ENCODE measurements around the gene ATP11A. TPM values are rescaled to one million over a fixed set of nuclear protein-coding genes. Genes with fewer than 3 reads are reported as not detected.

The ATP11A gene
- total RNA-seq, 1 donor from 2014 or later = 70.9 TPM

GRCh38 chr13:112877539-112877938, 187.7 kb downstream of the ATP11A start:
- Mint-ChIP-seq H3K4me1 (ENCODE audit: unreplicated experiment) (peaks cover 6% of the 10 kb centered on the region), H3K27me3 (no peaks in the 10 kb centered on the region), H3K27ac (no peak overlapping the region), H3K9me3 (no peaks in the 10 kb centered on the region), H3K36me3 (peaks cover 8% of the 10 kb centered on the region), H3K4me3 (no peak overlapping the region)
- no peak for DNase-seq (ENCODE audit: extremely low spot score, unreplicated experiment)
- no peak for TF ChIP-seq CTCF (conservative IDR thresholded peaks at IDR 0.05)

DNA sequence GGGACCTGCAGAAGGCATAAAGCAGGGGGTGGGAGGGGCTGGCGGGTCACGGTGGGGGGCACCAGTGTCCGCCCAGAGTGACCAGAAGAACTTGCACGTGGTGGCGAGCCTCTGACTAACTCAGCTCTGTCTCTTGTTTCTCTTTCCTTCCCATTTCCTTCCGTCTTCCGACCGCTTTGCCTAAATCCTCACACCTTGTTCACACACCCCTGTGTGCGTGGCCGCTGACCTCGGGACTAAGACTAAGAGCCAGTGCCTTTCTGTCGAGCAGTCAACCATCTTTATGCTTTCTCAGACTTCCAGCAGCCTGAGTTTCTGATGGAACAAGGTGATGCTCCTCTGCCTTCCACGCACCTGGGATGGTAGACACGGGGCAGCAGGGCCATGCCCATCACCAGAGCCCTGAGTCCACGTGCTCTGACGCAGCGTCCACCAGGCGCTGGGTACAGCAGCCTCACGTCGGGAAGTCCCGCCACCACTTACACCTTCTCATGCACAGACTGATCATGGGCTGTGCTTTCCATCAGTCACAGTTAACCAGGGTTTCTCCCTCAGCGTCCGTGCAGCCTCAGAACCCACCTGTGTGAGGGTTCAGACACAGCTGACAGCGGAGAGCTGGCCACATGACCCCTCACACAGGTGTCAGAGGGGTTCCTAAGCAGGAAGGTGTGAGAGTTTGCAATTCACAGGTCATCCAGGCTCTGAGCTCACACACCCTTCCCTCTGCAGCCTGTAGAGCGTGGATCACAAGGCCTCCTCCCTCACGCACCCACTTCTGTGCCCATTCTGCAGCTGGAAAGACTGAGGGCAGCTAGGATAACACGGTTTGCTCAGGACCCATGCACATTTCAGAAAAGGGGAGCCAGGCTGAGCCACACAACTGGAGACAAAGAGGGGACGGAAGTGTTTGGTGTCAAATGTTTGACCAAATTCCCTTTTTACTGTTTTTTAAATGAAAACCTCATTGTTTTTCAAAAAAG, 188.4 kb downstream of the ATP11A start:
- DNase-seq (ENCODE audit: extremely low spot score, unreplicated experiment) = no peak
- H3K9me3 Mint-ChIP-seq = no peaks in the 10 kb centered on the region
- peaks cover 8% of the 10 kb centered on the region for H3K36me3 Mint-ChIP-seq
- no peak for TF ChIP-seq CTCF (conservative IDR thresholded peaks at IDR 0.05)
- peaks cover 6% of the 10 kb centered on the region for H3K4me1 Mint-ChIP-seq (ENCODE audit: unreplicated experiment)
- H3K27me3 Mint-ChIP-seq = no peaks in the 10 kb centered on the region
- no peak overlapping the region for H3K4me3 Mint-ChIP-seq
- peak overlapping the region; percentile 64 for H3K27ac Mint-ChIP-seq

DNA sequence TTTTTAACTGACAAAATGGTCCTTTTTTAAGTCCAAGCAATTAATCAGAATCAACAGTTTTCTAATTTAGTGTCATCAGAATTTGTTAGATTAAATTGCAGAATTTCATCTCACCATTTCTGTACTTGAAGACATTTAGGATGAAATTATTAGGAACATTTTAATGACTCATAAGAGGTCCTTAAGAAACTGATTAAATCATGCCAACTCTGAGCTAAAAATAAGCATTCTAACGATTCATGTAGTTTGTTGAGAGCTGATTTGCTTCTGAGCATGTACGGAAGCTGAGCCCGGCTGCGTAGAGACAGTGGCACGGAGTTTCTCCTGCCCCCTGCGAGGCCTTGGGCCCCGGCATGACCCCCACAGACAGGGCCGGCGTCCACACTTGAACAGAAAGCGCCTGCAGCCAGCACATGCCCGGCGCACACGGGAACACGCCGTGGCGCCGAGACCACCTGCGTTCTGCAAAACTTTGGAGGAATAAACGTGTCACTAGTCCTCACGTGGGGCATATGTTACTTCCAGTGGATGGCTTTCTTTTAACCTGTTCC, 189.5 kb downstream of the ATP11A start:
- Mint-ChIP-seq H3K4me1 (ENCODE audit: unreplicated experiment) (no peaks in the 10 kb centered on the region), H3K9me3 (no peaks in the 10 kb centered on the region), H3K27me3 (no peaks in the 10 kb centered on the region), H3K4me3 (no peak overlapping the region), H3K27ac (no peak overlapping the region), H3K36me3 (peaks cover 3% of the 10 kb centered on the region)
- no peak for TF ChIP-seq CTCF (conservative IDR thresholded peaks at IDR 0.05)
- no peak for DNase-seq (ENCODE audit: extremely low spot score, unreplicated experiment)

DNA sequence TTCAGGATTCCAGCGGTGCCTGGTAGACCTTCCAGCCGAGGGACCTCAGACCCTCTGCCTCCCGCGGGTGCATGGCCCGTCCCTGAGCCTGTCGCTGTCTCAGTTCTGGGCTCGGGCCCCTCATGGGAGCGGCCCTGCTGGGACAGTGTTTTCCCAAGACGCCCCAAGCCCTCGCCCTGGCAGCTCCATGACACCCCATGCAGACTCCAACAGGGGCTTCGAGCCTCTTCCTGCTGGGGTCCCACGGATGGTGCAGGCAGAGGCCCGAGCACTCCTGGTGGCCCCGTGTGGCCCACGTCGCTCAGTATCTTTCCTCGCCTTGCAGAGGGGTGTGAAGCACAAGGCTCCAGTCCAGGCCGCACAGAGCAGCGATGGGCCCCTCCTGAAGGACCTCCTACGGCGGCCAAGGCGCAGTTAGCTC, 190.4 kb downstream of the ATP11A start:
- H3K4me3 Mint-ChIP-seq = no peak overlapping the region
- peaks cover 3% of the 10 kb centered on the region for H3K36me3 Mint-ChIP-seq
- H3K27me3 Mint-ChIP-seq = no peaks in the 10 kb centered on the region
- no peaks in the 10 kb centered on the region for H3K9me3 Mint-ChIP-seq
- no peak for DNase-seq (ENCODE audit: extremely low spot score, unreplicated experiment)
- H3K27ac Mint-ChIP-seq = no peak overlapping the region
- H3K4me1 Mint-ChIP-seq (ENCODE audit: unreplicated experiment) = no peaks in the 10 kb centered on the region
- no peak for TF ChIP-seq CTCF (conservative IDR thresholded peaks at IDR 0.05)

- H3K9me3 Mint-ChIP-seq = no peaks in the 10 kb centered on the region
These were observed 191.2 kb downstream of the ATP11A start for GRCh38 chr13:112880976-112881540.

More at GRCh38 chr13:112880976-112881540, 191.2 kb downstream of the ATP11A start:
- Mint-ChIP-seq H3K36me3 (peaks cover 3% of the 10 kb centered on the region), H3K27ac (no peak overlapping the region), H3K4me3 (no peak overlapping the region), H3K4me1 (ENCODE audit: unreplicated experiment) (no peaks in the 10 kb centered on the region), H3K27me3 (no peaks in the 10 kb centered on the region)
- TF ChIP-seq CTCF (conservative IDR thresholded peaks at IDR 0.05) = no peak
- no peak for DNase-seq (ENCODE audit: extremely low spot score, unreplicated experiment)
